CD4-positive, alpha-beta T cell treated with Interferon gamma for 1 hour (primary cell): ENCODE data around the gene ARMH1.
"Not testable (repeated sequence)": the region's sequence is repeated elsewhere in the genome, so short reads cannot be mapped to it uniquely, and the experiment has no call there.

Experiments used
- DNase-seq: peaks from one replicate; pipeline ENCODE4 v3.0.0-alpha.2; 2020

Gene ARMH1

DNA sequence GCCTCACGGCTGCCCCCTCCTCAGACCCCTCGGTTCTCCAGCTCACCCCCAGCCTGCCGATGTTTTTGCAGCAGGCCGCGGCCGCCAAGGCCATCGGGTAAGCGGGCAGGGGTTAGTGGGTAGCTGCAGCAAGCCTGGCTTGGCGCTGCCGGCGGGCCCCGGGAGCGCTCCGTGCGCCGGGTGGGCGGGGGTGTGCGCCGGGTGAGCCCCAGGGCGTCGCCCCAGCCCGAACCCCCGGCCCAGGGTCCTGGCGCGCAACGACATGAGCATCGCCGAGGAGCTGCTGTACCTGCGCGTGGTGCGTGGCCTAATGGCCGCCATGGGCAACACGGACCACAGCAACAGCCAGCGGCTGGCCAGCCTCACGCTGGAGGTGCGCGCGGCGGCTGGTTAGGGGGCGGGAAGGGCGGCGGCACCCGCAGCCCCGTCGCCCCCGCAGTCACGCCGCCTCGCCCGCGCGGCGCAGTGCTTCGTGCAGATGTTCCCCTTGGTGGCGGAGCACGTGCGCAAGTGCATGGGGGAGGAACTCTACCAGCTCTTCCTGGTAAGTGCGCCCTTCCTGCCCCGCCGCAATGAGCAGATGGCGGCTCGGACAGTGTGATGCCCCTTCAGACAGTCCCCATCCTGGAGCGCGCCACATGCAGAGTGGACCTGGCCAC is 49.9 kb downstream of the ARMH1 start:
- no peak for DNase-seq

DNA sequence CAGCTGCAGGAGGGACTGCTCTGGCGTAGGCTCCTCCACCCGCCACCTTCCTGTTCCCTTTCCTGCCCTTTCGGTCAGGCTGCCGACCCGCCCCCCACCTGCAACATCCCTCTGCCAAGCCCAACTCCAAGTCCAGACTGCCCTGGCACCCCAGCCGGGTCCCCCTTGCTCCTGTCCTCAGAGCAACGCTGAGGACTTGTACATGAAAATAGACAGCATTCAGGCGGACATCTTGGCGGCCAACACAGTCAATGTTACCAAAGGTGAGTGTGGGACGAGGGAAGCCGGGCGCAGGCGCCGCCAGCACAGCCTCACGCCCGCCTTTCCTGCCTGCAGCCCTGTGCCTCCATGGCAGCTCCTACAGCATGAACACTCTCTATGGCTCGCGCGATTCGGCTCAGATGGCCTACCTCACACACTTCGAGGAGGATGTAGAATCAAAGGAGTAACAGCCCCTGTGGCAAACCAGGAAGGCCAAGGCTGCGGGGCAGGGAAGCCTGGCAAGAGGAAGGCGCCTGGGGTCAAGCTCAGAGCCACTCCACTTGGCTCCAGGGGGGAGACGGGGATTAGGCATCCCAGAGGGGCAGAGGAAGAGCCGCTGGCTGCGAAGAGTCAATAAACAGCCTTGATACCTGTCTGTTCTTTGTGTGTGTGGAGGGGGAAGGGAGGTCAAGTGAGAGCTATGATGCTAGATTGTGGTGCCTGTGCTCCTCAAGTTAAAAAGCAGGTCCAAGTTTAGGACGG is 50.6 kb downstream of the ARMH1 start:
- DNase-seq = no peak

DNA sequence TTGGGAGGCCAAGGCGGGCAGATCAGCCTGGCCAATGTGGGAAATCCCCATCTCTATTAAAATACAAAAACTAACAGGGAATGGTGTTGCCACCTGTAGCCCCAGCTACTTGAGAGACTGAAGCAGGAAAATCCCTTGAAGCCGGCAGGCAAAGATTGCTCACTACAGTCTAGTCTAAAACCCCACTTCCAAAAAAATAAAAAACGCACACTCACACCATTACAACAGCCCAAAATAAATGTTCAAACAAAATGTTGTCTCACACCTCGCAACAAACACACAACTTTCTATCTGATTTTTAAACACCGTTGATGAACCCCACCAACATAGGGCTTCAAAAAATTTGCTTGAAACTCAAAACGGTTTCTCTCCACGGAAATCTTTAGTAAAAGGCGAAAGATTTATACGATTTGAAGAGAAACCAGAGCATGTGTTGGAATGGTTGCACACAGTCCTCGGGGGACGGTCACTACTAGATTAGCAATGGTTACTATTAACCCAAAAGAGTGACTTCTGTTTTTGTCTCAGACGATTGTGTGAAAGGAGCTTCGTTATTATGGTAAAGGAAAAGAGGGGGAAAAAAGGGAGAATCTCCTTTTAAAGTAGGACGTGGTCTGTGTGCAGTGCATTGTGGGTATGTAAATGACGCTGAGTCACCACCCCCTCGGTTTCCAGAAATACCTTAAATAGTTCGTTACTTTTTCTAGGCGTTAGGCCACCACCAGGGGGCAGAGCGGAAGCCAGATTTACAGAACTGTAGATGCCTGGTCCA is 56.4 kb downstream of the ARMH1 start, which contains the start of gene RNU5D-1:
Gene RNU5D-1 (minus strand): TSS at position 430 of the 772 bp plus-strand sequence.
- DNase-seq = peak; percentile 90

DNA sequence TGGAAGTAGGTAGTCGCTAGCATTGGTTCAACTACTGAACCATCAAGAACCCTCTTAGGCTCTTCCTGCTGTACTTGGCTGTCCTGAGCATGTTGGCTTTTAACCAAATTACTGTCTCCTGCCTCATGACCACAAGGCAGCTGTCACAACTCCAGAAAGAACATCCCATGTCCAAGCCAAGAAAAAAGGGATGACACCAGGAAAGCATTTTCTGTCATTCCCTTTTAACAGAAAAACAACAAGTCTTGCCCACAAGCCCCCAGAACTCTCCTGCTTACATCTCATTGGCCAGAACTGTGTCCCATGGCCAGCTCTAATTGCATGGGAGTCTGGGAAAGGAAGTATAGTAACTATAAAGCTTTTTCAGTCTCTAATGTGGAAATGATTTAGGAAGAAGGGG is 58.9 kb downstream of the ARMH1 start:
- DNase-seq = no peak

DNA sequence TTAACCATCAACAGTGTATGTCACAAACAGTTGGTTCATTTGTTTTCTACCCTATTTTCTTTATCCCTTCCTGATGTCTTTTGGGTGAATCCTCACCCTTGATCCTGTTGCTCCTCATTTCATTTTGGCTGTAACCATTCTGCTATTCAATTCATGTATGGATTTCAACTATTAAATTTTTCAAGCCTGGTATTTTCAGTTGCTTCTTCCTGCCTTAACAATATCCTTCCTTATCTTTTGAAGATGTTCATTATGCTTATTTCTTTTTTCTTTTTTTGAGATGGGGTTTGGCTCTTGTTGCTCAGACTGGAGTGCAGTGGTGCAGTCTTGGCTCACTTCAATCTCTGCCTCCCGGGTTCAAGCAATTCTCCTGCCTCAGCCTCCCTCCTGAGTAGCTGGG is 59.3 kb downstream of the ARMH1 start:
- no peak for DNase-seq

DNA sequence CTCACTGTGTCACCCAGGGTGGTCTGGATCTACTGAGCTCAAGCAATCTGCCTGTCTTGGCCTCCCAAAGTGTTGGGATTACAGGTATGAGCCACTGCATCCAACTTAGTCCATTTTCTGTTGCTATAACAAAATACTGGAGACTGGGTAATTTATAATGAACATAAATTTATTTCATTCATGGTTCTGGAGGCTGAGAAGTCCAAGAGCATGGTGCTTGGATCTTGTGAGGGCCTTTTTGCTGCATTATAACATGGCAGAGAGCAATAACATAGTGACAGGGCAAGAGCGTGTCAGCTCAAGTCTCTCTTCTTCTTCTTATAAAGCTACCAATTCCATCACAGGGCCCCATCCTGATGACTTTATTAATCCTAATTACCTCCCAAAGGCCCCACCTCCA is 61.5 kb downstream of the ARMH1 start:
- DNase-seq = no peak

DNA sequence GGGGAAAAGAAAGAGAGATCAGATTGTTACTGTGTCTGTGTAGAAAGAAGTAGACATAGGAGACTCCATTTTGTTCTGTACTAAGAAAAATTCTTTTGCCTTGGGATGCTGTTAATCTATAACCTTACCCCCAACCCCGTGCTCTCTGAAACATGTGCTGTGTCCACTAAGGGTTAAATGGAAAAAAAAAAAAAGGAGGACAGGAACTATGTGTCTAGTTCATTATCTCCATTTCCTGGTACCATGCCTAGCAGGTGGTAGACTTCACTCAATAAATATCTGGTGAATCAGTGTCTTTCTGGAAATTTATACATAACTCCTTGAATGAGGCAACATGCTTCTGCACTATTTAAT is 64.4 kb downstream of the ARMH1 start:
- DNase-seq = not testable (repeated sequence)

DNA sequence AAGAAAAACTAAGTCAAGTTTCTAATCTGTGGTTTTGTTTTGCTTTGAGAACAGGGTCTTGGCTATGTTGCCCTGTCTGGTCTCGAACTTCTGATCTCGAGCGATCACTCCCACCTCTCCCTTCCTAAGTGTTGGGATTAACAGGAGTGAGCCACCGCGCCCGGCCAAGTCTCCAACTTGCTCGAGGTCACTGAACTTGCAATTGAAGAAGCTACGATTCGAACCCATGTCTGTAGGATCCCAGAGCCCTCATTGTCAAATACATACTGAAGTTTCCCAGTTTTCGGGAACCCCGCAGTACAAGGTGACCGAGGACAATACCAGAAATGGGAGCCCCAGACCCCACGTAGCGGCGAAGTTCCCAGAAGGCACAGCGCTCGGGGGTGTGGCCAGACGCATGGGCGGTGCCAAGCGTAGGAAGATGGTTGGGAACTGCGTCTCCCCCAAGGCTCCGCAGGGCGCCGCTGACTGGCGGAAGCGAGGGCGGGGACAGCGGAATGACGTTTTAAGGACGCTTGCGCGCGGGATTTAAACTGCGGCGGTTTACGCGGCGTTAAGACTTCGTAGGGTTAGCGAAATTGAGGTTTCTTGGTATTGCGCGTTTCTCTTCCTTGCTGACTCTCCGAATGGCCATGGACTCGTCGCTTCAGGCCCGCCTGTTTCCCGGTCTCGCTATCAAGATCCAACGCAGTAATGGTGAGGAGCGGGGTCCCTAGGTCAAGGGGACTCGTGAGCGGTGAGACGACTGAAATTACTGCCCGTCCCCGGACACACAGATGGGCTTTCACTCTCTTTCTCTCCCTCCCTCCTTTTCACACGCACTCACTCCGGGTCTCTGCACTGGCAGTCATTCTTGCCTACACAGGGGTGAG is 65.0 kb downstream of the ARMH1 start, which contains the start of gene KIF2C:
Gene KIF2C (plus strand): TSS at position 531 of the 872 bp plus-strand sequence. CDS start 96 bp downstream, at position 627.
- DNase-seq = peak; percentile 96

DNA sequence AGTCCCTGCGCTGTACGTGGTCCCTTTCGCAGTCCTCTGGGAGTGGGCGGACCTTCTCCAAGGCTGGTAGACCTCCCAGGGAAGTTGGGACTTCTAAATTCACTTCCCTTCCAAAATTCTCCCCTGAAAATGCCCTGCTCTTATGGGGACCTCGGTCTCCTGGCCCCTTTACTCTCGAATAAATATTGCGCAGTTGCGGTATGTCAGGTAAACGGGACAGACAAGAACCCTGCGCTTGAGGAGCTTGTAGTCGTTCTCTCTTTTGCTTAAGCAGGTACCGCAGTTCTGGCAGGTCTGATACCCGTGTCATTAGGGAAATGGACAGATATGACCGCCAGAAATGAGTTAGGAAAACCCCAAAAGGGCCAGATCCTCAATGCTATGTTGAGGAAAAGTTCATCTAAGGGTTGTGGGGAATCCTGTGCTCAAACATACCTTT is 65.7 kb downstream of the ARMH1 start:
- no peak for DNase-seq

DNA sequence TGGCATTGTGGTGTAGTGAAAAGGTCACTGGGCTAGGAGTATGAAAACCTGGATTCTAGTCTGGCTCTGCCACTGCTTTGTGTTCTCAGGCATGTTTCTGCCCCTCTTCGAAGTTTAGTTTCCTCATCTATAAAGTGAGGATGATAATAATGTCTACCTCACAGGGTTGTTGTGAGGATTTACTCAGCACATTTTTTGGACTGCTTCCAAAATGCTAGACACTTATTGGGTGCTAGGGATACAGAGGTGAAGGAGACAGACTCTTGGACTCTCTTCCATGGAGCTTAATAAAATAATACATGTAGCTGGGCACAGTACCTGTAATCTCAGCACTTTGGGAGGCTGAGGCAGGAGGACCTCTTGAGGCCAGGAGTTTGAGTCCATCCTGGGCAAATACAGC is 68.7 kb downstream of the ARMH1 start:
- DNase-seq = no peak

DNA sequence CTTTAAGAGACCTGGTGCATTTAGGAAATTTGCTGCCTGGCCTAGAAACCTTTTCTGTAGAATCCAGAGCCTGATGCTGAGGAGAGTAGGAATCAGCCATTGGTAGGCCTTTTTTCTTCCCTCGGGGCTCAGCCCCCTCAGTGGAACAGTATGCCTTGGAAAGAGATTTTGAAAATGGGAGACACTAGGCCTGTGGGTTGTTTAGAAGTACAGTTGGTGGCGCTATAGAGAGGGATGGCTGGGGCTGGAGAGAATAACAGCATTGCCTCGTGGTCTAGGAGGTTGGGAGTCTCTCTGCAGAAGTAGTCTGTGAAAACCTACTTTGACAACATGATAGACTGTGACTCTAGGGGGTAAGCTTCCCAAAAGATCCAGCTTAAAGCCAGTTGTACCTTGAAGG is 73.4 kb downstream of the ARMH1 start:
- no peak for DNase-seq

DNA sequence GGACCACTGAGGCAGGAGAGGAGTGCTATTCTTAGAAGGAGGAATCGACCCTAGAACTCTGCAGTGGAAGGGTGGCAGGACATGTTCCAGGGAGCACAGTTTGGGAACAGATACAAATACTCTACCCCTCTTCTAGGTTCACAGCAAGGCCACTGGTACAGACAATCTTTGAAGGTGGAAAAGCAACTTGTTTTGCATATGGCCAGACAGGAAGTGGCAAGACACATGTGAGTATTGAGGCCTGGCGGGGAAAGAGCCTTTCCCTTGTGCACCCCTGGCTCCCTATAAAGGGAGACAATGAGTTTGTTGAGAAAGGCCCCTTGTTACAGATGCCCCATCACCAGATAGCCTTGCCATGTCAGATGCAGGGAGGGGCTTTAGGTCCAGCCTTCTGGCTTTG is 82.9 kb downstream of the ARMH1 start:
- DNase-seq = no peak

DNA sequence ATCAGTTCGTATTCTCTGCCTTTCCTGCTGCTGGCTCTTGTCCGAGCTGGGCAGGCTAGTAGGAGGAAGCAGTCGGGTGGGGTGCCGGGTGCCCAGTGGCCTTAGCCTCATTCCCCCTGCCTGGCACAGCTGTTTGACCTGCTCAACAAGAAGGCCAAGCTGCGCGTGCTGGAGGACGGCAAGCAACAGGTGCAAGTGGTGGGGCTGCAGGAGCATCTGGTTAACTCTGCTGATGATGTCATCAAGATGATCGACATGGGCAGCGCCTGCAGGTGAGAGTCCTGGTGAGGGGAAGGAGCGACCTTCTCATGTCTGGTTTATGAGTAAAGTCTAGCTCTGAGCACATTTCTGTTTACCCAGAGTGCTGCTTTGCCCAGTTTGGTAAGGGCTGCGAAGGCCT is 84.6 kb downstream of the ARMH1 start:
- DNase-seq = no peak

DNA sequence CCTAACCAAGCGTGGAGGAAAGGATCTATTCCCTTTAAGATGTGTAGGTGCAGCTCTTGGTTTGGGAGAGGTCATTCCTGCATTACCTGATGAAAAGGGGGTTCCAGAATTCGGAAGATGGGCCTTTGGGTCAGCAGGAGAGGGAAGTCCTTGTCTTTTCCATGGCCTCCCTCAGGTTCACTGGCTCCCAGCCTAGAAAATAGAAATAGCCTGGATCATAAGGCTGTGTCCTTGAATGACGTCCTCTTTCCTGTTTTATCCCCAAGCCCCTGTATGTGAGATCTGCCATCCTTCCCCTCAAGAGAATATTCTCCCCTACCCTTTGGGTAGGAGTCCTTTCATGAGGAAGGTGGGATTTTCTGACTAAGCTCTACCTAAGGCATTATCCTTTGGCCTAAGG is 86.4 kb downstream of the ARMH1 start:
- DNase-seq = no peak

DNA sequence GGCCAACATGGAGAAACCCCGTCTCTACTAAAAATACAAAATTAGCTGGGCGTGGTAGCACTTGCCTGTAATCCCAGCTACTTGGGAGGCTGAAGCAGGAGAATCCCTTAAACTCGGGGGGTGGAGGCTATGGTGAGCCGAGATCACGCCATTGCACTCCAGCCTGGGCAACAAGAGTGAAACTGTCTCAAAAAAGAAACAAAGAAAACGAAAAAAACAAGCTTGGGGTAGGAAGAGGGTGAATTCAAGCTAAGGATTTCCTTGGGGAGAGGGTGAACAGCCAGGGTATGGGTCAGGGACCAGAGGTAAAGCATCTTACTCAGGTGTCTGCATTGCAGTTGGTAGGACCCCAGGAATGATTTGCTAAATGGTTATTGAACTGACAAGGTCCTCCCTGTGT is 91.9 kb downstream of the ARMH1 start:
- DNase-seq = not testable (repeated sequence)
